Psoas muscle (tissue), 8 donors: ENCODE measurements around the gene HNRNPR. TPM values are rescaled to one million over a fixed set of nuclear protein-coding genes. Genes with fewer than 3 reads are reported as not detected.

Source experiments
- ATAC-seq, 4 donors: fragments of 200-7000 bp; cut with Tn5 transposase; one replicate each; pipeline ENCODE4 v1.9.1; 2020; ENCODE audit warnings: moderate library complexity in 3 of 4, mild to moderate bottlenecking in 2 of 4
- DNase-seq, 2 donors: peaks; one replicate each; pipeline ENCODE4 v3.0.0-alpha.2; 2020
- H3K27ac ChIP-seq: fragments of 200-600 bp; one replicate; pipeline ENCODE4 v1.8.0; 2022
- H3K27me3 ChIP-seq, 3 donors: fragments of 200-600 bp in 1 of 3; one replicate each; pipeline versions ENCODE4 v1.6.1 to v1.8.0; 2013 to 2022; ENCODE audit warnings: low read length in 2 of 3, mild to moderate bottlenecking in 2 of 3, moderate library complexity in 1 of 3; ENCODE audit not compliant: insufficient read depth in 3 of 3
- H3K36me3 ChIP-seq, 2 donors: fragments of 200-600 bp in 1 of 2; one replicate each; pipeline versions ENCODE4 v1.6.1 to v1.8.0; 2013 to 2022; ENCODE audit warnings: low read depth in 1 of 2, mild to moderate bottlenecking in 1 of 2, moderate library complexity in 1 of 2; ENCODE audit not compliant: insufficient read depth in 1 of 2
- H3K4me1 ChIP-seq: fragments of 200-600 bp; one replicate; pipeline ENCODE4 v1.8.0; 2022
- H3K4me3 ChIP-seq: fragments of 200-600 bp; one replicate; pipeline ENCODE4 v1.8.0; 2022; ENCODE audit warnings: mild to moderate bottlenecking
- H3K9me3 ChIP-seq: fragments of 200-600 bp; one replicate; pipeline ENCODE4 v1.8.0; 2022
- CTCF ChIP-seq: fragments of 200-600 bp; IDR thresholded peaks from one replicate; pipeline ENCODE4 v1.8.0; 2022; ENCODE audit warnings: antibody characterized with exemption
- WGBS, 3 donors: extraction: QIAGEN DNeasy Blood & Tissue Kit; methylation state at CpG; one replicate each; pipeline versions ENCODE4 v1.1.6 to v1.1.7; 2013; 5-methylcytosine and 5-hydroxymethylcytosine counted together
- intact Hi-C, 2 donors: fragments of 100-400 bp; cut with DNase I; formaldehyde crosslinking; loops; one replicate each; pipeline versions ENCODE4 v1.11.0 to v1.14.2; 2022
- polyA plus RNA-seq, 3 donors: library from polyadenylated mRNA; stranded (reverse); fragments of 200-250 nt; gene quantifications; one replicate each; pipeline ENCODE4 v1.2.3, GENCODE V29; 2013
- total RNA-seq, 4 donors: library from RNA; stranded (reverse); fragmentation: NEBNext Ultra II Directional in 2 of 4; extraction: Animal tissue kit (Norgen Biotek cat#: 25700) in 2 of 4; gene quantifications; one replicate each; pipeline versions ENCODE4 v1.2.1 to v1.2.4, GENCODE V29; 2021 to 2023
- donor health status: healthy with polysubstance abuse.
- donor health status: DM: no; HTN: no; CAD: no; lungs with moderate emphysema.
- donor health status: Bipolar disorder and iron deficiency.
- donor health status: healthy.
- donor health status: DM: yes; HTN: yes; CAD: no.
- donor health status: DM: no; HTN: no; CAD: no.
- donor health status: DM: no; HTN: no; CAD: no.
- donor health status: DM: yes; HTN: yes; CAD: no.

Gene HNRNPR
- total and polyA plus RNA-seq, 7 donors = 39.8 to 107 (median 72.5) TPM

GRCh38 chr1:23290836-23291565 is 53.1 kb downstream of the HNRNPR start:
- 86 to 90% (median 88%) methylated on average over 9 of the region's 9 CpGs for WGBS, 3 donors
- Histone ChIP-seq H3K27me3 (no peaks in the 10 kb centered on the region), H3K9me3 (no peaks in the 10 kb centered on the region), H3K4me1 (no peaks in the 10 kb centered on the region), H3K36me3 (peaks cover 3 to 35% of the 10 kb centered on the region in 2 donors), H3K27ac (no peak overlapping the region), H3K4me3 (no peak overlapping the region)
- TF ChIP-seq CTCF = no peak
- ATAC-seq (no peak), DNase-seq (no peak)
- intact Hi-C loops = no loop called here

GRCh38 chr1:23288671-23289070 is 55.4 kb downstream of the HNRNPR start:
- no peak overlapping the region for H3K27ac ChIP-seq
- no peak for TF ChIP-seq CTCF
- H3K4me3 ChIP-seq = no peak overlapping the region
- intact Hi-C loops = no loop called here
- H3K27me3 ChIP-seq = no peaks in the 10 kb centered on the region
- no peak for DNase-seq
- 23 to 41% (median 24%) methylated on average over 3 of the region's 3 CpGs for WGBS, 3 donors
- H3K36me3 ChIP-seq = peaks cover 3 to 47% of the 10 kb centered on the region in 2 donors
- no peaks in the 10 kb centered on the region for H3K9me3 ChIP-seq
- no peak for ATAC-seq
- H3K4me1 ChIP-seq = no peaks in the 10 kb centered on the region

- Histone ChIP-seq H3K27me3 (no peaks in the 10 kb centered on the region), H3K9me3 (no peaks in the 10 kb centered on the region), H3K36me3 (peaks cover 3 to 51% of the 10 kb centered on the region in 2 donors), H3K27ac (no peak overlapping the region), H3K4me3 (no peak overlapping the region), H3K4me1 (no peaks in the 10 kb centered on the region)
- ATAC-seq (no peak), DNase-seq (no peak)
- intact Hi-C loops = no loop called here
- no peak for TF ChIP-seq CTCF
Measured at GRCh38 chr1:23288201-23288600, 55.9 kb downstream of the HNRNPR start.

GRCh38 chr1:23286401-23286800 is 57.7 kb downstream of the HNRNPR start:
- no peak overlapping the region for H3K4me3 ChIP-seq
- peaks cover 0 to 69% of the 10 kb centered on the region in 2 donors for H3K36me3 ChIP-seq
- DNase-seq = no peak
- ATAC-seq = no peak
- intact Hi-C loops = no loop called here
- H3K27ac ChIP-seq = no peak overlapping the region
- no peak for TF ChIP-seq CTCF
- no peaks in the 10 kb centered on the region for H3K9me3 ChIP-seq
- WGBS, 3 donors = 85 to 93% (median 92%) methylated on average over 1 of the region's 1 CpG
- H3K4me1 ChIP-seq = no peaks in the 10 kb centered on the region
- H3K27me3 ChIP-seq = no peaks in the 10 kb centered on the region
